ENCODE data around the gene IL6ST. TPM values are rescaled to one million over a fixed set of nuclear protein-coding genes. Genes with fewer than 3 reads are reported as not detected.
"Not testable (repeated sequence)": the region's sequence is repeated elsewhere in the genome, so short reads cannot be mapped to it uniquely, and the experiment has no call there.

IL6ST gene
- total RNA-seq, 1 donor from 2014 or later: 255 TPM

GRCh38 chr5:55965525-55965924, 29.2 kb downstream of the IL6ST start:
- no peak for DNase-seq (ENCODE audit: low spot score)

DNA sequence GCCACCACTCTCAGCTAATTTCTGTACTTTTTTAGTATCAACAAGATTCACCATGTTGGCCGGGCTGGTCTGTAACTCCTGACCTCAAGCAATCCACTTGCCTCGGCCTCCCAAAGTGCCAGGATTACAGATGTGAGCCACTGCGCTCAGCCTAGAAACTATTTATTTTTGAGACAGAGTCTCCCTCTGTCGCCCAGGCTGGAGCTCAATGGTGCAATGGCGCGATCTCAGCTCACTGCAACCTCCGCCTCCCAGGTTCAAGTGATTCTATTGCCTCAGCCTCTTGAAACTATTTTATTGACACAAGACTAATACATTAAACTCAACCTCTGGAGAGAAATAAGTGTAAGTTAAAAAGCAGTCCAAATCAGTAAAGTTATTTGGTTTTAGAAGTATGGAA, 34.0 kb downstream of the IL6ST start:
- no peak for DNase-seq (ENCODE audit: low spot score)

DNA sequence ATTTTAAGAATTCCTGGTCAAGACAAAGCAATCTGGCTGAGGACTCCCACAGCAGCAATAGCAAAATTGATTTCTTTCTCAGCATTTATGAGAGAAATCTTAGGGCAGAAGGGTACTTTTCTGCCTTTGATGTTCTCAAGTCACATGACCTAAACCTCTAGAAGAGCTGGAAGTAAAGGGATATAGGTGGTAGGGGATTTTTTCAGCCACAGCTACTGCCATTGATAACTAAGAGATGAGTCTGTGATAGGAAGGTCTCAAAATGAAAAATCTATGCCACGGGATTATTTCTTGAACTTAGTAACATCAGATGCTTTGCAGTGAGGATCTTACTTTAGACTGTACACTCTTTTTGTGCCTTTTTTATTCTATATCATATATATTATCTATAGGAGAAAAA, 35.6 kb downstream of the IL6ST start:
- DNase-seq (ENCODE audit: low spot score): no peak

GRCh38 chr5:55941154-55941553, 53.6 kb downstream of the IL6ST start:
- DNase-seq (ENCODE audit: low spot score): not testable (repeated sequence)

DNA sequence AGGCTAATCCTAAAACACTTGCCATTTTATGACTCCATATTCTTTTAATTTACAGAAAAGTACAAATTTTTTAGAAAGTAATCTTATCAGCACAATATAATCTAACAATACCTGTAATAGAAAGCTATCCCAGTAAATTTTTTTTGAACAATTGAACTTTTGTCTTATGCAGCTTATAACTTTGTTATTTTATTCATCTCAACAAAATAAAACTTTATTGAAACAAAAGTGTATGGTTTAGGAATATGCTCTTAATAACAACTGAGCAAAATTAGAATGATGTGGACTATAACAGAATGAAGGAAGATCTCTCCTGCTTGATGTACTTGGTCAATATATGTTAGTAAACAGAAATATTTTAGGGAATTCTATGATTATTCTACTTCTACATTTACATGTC, 57.2 kb downstream of the IL6ST start:
- DNase-seq (ENCODE audit: low spot score): not testable (repeated sequence)

GRCh38 chr5:55936100-55936693, 58.6 kb downstream of the IL6ST start:
- DNase-seq (ENCODE audit: low spot score): peak; percentile 78

DNA sequence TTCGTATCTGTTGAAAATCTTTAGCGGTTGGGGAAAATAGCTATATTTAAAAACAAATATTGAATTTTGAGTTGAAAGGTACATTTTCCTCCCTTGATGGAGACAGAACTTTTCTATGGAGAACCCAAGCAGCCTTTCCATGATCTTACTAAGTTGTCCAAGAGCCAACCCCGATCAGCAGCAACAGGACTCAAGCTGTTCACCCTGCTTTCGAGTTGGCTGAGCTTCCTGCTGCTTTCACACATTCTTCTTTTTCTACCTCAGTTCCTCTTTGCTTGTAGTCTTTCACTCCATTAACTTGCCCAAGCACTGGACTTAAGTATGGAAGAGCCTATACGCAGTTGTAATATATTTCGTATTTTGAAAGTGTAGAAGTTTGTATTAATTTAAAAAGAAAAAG, 59.4 kb downstream of the IL6ST start:
- no peak for DNase-seq (ENCODE audit: low spot score)

GRCh38 chr5:55934720-55935119, 60.0 kb downstream of the IL6ST start:
- no peak for DNase-seq (ENCODE audit: low spot score)

- DNase-seq (ENCODE audit: low spot score): no peak
Measured at GRCh38 chr5:55934115-55934613, 60.6 kb downstream of the IL6ST start.

DNA sequence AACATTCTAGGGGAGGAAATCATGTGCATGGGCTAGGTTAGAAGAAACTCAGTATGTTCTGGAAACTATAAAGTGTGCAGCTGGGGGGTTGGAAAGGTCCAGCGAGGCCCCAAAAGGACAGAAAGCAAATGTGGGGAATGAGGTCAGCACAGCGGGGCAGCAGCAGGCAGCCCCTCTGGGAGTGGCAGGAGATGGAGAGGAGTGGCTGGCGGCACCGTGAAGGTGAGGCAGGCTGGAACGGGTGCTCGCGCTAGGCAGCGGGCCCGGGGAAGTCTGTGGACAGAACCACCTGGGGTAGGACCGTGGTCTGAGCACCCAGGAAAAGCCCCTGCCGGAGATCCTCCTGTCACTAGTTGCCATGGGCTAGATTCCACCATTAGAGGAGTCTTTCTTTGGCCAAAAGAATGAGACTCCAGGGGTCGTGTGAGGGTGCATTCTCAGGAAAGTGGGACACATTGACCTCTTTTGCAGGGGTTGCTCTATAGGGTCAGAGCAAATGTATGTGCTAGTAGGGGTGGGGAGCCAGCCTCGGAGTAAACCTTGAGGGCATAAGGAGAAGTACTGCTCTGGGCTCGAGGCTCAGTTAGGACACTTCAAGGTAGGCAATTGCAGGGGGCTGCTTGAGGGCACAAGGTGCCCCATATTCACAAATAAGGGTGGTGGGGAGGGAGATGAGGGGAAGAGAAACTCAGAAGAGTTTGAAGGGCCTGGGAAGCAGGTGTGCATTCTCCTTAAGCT, 61.2 kb downstream of the IL6ST start:
- DNase-seq (ENCODE audit: low spot score): no peak

DNA sequence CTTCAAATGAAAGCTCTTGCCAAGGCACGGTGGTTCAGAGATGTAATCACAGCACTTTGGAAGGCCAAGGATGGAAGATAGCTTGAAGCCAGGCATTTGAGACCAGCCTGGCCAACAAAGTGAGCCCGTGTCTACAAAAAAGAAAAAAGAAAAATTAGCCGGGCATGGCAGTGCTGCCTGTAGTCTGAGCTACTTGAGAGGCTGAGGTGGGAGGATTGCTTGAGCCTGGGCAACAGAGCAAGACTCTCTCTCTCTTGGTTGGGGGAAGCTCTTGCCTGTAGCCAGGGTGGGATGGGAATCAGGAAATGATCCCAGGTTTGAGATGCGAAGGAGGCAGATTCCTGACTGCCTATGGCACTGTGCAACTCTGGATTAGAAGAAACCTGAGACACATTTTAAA, 62.1 kb downstream of the IL6ST start:
- DNase-seq (ENCODE audit: low spot score): no peak

DNA sequence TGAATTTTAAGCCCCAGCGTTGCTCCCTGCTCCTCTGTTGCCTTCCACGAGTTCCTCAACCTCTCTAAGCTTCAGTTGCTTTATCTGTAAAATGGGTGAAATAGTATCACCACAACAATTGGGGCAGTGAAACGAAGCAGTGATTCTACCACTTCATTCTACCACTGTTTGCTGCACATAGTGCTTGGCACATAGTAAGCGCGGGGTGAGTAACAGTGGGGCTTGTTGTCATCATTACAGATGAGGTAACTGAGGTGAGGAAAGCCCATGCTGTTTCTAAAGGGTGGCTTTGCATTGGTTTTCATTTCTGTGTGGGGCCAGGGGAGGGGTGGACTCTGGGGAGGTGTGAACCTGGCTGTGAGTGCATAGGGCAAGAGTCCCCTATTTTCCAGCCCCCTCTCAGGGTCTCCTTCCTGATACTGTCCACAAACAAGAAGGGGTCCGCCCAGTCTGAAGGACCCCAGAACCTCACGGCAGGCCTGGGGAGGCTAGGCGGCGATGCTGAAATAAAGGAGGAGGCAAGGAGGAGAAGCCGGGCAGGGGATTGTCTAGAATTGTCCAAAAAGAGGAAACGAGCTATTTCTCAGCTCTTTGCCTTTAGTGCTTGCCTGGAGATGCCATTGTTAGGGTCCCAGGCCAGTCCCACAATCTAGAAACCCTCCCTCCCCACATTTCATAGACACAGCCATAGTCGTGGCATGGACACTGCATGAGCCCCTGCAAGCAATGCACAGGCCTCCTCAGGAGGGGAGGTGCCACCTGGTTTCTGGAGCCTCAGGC, 65.6 kb downstream of the IL6ST start:
- no peak for DNase-seq (ENCODE audit: low spot score)

GRCh38 chr5:55927861-55928655, 66.7 kb downstream of the IL6ST start:
- no peak for DNase-seq (ENCODE audit: low spot score)

DNA sequence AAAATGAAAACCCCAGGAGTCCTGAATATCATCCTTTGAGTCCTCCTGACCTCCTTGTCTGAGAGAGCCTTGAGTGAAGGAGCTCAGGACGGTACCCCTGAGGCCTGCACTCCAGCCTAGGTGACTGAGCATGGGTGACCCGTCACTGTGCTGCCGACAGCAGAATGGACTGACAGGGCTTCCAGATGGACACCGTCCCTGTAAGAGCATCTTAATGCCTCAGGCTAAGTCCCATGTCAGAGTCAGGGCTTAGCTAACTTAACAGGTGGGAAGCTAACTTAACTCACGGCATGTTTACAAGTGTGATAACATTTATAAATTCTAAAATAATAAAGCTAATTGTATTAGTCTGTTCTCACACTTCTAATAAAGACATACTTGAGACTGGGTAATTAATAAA, 68.3 kb downstream of the IL6ST start:
- no peak for DNase-seq (ENCODE audit: low spot score)

DNA sequence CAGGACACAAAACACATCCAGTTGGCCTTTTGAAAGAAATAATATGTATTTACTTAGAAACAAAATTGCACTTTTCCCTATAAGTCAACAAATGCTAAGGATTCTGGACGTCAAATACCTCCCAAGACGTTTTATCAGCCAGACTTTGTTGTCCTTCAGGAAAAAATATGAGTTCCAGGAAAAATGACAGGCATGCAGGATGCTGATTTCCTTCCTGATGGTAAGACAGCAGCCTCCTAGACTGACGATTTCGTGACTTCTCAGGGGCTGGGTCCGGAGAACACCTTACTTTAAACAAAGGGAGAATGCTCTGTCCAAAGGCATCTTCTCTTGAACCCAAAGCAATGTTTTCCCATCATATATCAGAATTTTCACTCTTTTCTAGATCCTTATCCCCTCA, 69.1 kb downstream of the IL6ST start:
- no peak for DNase-seq (ENCODE audit: low spot score)

GRCh38 chr5:55925181-55925580, 69.6 kb downstream of the IL6ST start:
- DNase-seq (ENCODE audit: low spot score): no peak

- DNase-seq (ENCODE audit: low spot score): no peak
Measured at GRCh38 chr5:55924744-55925143, 70.0 kb downstream of the IL6ST start.

- DNase-seq (ENCODE audit: low spot score): no peak
Measured at GRCh38 chr5:55923865-55924500, 70.8 kb downstream of the IL6ST start.

GRCh38 chr5:55923177-55923771, 71.5 kb downstream of the IL6ST start:
- DNase-seq (ENCODE audit: low spot score): no peak

DNA sequence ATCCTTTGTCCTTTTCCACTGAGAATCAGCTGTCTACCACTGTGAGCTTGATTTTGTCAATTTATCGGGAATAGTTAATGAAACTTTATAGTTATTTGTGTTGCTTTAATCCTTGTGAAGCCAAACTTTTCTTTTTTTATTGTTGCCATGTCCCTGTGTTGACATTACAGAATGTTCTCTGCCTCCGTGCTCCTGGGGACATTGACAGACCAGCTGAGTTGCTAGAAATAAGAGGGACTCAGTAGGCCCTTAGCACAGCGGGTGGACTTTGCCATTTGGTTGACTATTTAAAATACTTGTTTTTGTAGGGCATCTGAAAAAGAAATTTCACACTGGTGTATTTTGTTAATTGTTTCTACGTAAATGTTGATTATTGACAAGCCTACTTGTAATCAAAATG, 73.1 kb downstream of the IL6ST start:
- DNase-seq (ENCODE audit: low spot score): no peak

DNA sequence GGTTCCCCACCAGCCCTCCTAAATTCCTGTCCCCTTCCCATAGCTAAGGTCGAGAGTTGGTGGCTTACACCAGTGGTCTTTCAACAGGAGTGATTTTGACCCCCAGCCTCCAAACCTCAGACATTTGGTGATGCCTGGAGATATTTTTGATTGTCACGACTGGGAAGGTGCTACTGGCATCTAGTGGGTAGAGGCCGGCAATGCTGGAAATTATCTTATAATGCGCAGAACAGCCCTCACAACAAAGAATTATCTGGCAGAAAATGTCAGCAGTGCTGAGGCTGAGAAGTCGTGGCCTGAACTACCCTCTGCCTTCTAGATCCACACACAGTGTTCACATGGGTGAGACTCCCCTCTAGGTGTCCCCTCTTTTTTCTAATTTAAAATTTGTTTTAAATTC, 74.0 kb downstream of the IL6ST start:
- DNase-seq (ENCODE audit: low spot score): no peak
